Loucy (cell line): Measurements from ENCODE around the gene INPPL1.

Experiments used
- H2AFZ ChIP-seq: fragments of 200-600 bp; sonication (generic); 2 replicates; pipeline ENCODE4 v1.6.0; 2016; ENCODE audit warnings: antibody characterized with exemption, mild to moderate bottlenecking, low read length, moderate library complexity
- H3F3A ChIP-seq: fragments of 200-600 bp; 2 replicates; pipeline ENCODE4 v1.6.0; 2016; ENCODE audit warnings: antibody characterized with exemption, low read depth, mild to moderate bottlenecking
- H3K27me3 ChIP-seq: fragments of 200-600 bp; sonication (generic); 2 replicates; pipeline ENCODE4 v1.6.1; 2014; ENCODE audit warnings: low read length, mild to moderate bottlenecking; ENCODE audit not compliant: insufficient read depth, poor library complexity, severe bottlenecking
- H3K36me3 ChIP-seq: fragments of 200-600 bp; sonication (generic); 2 replicates; pipeline ENCODE4 v1.6.1; 2016; ENCODE audit warnings: low read length; ENCODE audit not compliant: insufficient read depth
- H3K4me1 ChIP-seq: fragments of 200-600 bp; sonication (generic); 2 replicates; pipeline ENCODE4 v1.5.1; 2014; ENCODE audit warnings: low read length, mild to moderate bottlenecking; ENCODE audit not compliant: insufficient read depth, poor library complexity, severe bottlenecking
- H3K4me2 ChIP-seq: fragments of 200-600 bp; sonication (generic); 2 replicates; pipeline ENCODE4 v1.6.0; 2014; ENCODE audit warnings: antibody characterized with exemption, low read length, low read depth, mild to moderate bottlenecking; ENCODE audit not compliant: poor library complexity, severe bottlenecking
- H3K4me3 ChIP-seq: fragments of 200-600 bp; sonication (generic); 2 replicates; pipeline ENCODE4 v1.5.1; 2014; ENCODE audit warnings: low read length, mild to moderate bottlenecking, mixed read lengths; ENCODE audit not compliant: poor library complexity, severe bottlenecking
- H3K79me2 ChIP-seq: fragments of 200-600 bp; sonication (generic); 2 replicates; pipeline ENCODE4 v1.6.1; 2014; ENCODE audit warnings: low read length; ENCODE audit not compliant: insufficient read depth
- H3K9ac ChIP-seq: fragments of 200-600 bp; sonication (generic); 2 replicates; pipeline ENCODE4 v1.6.0; 2014; ENCODE audit warnings: mild to moderate bottlenecking, low read depth, low read length, moderate library complexity; ENCODE audit not compliant: poor library complexity, severe bottlenecking
- H3K9me2 ChIP-seq: fragments of 200-600 bp; sonication (generic); replicated peaks from 2 replicates; pipeline ENCODE4 v1.6.1; 2016; ENCODE audit warnings: low read depth, low read length, mixed read lengths
- H3K9me3 ChIP-seq: fragments of 200-600 bp; sonication (generic); 2 replicates; pipeline ENCODE4 v1.6.1; 2014; ENCODE audit warnings: mild to moderate bottlenecking, antibody characterized with exemption, low read length, low read depth; ENCODE audit not compliant: insufficient read depth
- H4K20me1 ChIP-seq: fragments of 200-600 bp; sonication (generic); 2 replicates; pipeline ENCODE4 v1.6.0; 2014; ENCODE audit warnings: antibody characterized with exemption, low read length, mild to moderate bottlenecking; ENCODE audit not compliant: insufficient read depth, poor library complexity, severe bottlenecking
- CTCF ChIP-seq: fragments of 200-600 bp; sonication (generic); conservative IDR thresholded peaks from 2 replicates; pipeline ENCODE4 v1.5.1; 2014; ENCODE audit warnings: mild to moderate bottlenecking, antibody characterized with exemption, low read length
- EZH2phosphoT487 ChIP-seq: fragments of 200-600 bp; IDR thresholded peaks from 2 replicates; pipeline ENCODE4 v1.6.1; 2018; ENCODE audit warnings: antibody characterized with exemption, mild to moderate bottlenecking, moderate library complexity, borderline replicate concordance

INPPL1 gene

DNA sequence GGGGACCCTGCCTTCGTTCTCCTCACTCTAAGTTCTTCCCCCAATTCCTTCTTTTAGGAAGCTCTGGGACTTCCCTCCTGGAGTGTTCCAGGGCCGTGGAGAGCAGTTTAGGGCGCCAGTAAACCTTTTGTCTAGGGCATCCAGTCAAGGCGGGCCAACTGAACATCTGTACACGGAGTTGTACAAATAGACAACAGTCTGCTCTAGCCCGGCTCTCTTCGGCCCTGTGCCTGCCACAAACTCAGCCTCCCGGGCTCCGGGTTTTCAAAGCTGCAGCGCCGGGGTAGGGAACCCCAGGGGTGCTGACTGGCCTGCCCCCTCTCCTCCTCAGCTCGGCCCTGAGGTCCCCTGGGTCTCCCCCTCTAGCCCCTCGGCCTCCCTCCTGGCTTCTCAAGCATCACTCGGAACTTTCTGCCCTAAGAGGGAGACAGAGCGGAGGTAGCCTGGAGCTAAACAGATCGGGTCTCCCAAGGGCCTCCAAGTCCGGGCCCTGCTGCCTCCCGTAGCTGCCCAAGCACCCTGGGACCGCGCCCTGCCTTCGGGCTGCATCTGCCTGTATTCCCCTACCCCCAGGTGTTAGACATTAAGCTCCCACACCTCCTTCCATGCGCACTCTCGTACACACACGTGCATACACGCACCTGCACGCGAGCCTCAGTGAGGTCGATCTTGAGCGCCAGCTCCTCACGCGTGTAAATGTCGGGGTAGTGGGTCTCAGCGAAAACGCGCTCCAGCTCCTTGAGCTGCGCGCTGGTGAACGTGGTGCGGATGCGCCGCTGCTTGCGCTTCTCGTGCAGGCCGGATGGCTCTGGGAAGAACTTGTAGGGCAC, 16.1 kb downstream of the INPPL1 start:
- H3K4me2 ChIP-seq = no peak overlapping the region
- H3K9me3 ChIP-seq = no peaks in the 10 kb centered on the region
- no peaks in the 10 kb centered on the region for H3K27me3 ChIP-seq
- H2AFZ ChIP-seq = no peak overlapping the region
- H3K4me1 ChIP-seq = no peaks in the 10 kb centered on the region
- H4K20me1 ChIP-seq = no peaks in the 10 kb centered on the region
- peaks cover 3% of the 10 kb centered on the region for H3F3A ChIP-seq
- H3K9ac ChIP-seq = no peak overlapping the region
- H3K4me3 ChIP-seq = no peak overlapping the region
- peaks cover 22% of the 10 kb centered on the region; the same call in 1 of the 2 replicates for H3K36me3 ChIP-seq
- H3K79me2 ChIP-seq = no peaks in the 10 kb centered on the region
- TF ChIP-seq EZH2phosphoT487 = no peak
- no peak for TF ChIP-seq CTCF
- H3K9me2 ChIP-seq = no peaks in the 10 kb centered on the region

GRCh38 chr11:72241291-72241781, 16.8 kb downstream of the INPPL1 start:
- Histone ChIP-seq H3K27me3 (no peaks in the 10 kb centered on the region), H3K79me2 (no peaks in the 10 kb centered on the region), H3F3A (peaks cover under 1% of the 10 kb centered on the region), H3K36me3 (peaks cover 16% of the 10 kb centered on the region; the same call in 1 of the 2 replicates), H3K9me3 (no peaks in the 10 kb centered on the region), H2AFZ (no peak overlapping the region), H3K4me3 (no peak overlapping the region), H3K9me2 (no peaks in the 10 kb centered on the region), H3K4me2 (no peak overlapping the region), H3K9ac (no peak overlapping the region), H3K4me1 (no peaks in the 10 kb centered on the region), H4K20me1 (no peaks in the 10 kb centered on the region)
- TF ChIP-seq CTCF (no peak), EZH2phosphoT487 (no peak)

DNA sequence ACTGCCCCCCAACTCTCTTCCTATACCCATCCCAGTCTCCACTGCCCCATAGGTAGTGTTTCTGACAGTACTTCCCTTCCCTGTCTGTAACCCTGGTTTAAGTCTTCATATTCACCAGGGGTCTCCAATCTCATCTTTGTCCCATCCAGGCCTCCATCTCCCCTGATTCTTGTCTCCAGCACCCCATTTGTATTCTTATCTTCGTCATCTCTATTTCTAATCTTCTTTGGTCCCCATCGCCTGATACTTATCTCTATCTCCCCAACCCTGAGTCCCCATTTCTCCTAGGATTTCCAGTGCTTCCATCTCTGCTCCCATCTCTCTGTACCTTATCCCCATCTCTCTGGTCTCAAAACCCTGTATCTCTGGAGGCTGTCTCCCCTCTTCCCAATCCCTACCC, 17.6 kb downstream of the INPPL1 start:
- H3F3A ChIP-seq = no peaks in the 10 kb centered on the region
- H3K9ac ChIP-seq = no peak overlapping the region

More for the DNA sequence above, 17.6 kb downstream of the INPPL1 start:
- no peaks in the 10 kb centered on the region for H3K79me2 ChIP-seq
- no peaks in the 10 kb centered on the region for H3K9me3 ChIP-seq
- no peak overlapping the region for H2AFZ ChIP-seq
- no peaks in the 10 kb centered on the region for H4K20me1 ChIP-seq
- no peaks in the 10 kb centered on the region for H3K4me1 ChIP-seq
- no peaks in the 10 kb centered on the region for H3K9me2 ChIP-seq
- H3K27me3 ChIP-seq = no peaks in the 10 kb centered on the region
- peaks cover 11% of the 10 kb centered on the region; the same call in 1 of the 2 replicates for H3K36me3 ChIP-seq
- no peak for TF ChIP-seq EZH2phosphoT487
- no peak for TF ChIP-seq CTCF
- H3K4me3 ChIP-seq = no peak overlapping the region
- H3K4me2 ChIP-seq = no peak overlapping the region
